ENCODE data around the gene BAIAP3.

GRCh38 chr16:1317479-1318267, 15.8 kb upstream of the BAIAP3 start:
- TF ChIP-seq BACH1 (IDR thresholded peaks at IDR 0.05; ENCODE audit: low read length) (no peak), CTCF (IDR thresholded peaks at IDR 0.05; ENCODE audit: control extremely low read depth in 1 of 3, insufficient read depth in 1 of 3, low read depth in 1 of 3, low read length in 3 of 3) (no peak), KDM5A (IDR thresholded peaks at IDR 0.05; ENCODE audit: low read length) (no peak), TCF12 (IDR thresholded peaks at IDR 0.05; ENCODE audit: low read depth, low read length) (no peak), POLR2AphosphoS5 (IDR thresholded peaks at IDR 0.05; ENCODE audit: low read depth, low read length) (peak; percentile 71; the same call in 1 of the 2 replicates), EZH2 (IDR thresholded peaks at IDR 0.05; ENCODE audit: low read depth, low read length, severe bottlenecking) (no peak), SRF (IDR thresholded peaks at IDR 0.05; ENCODE audit: low read depth, low read length) (no peak)
